GM19438 (cell line): ENCODE data around the gene KCNK3.

ENCODE experiments used
- ATAC-seq: cut with Tn5 transposase; IDR thresholded peaks from one replicate; pipeline ENCODE4 v1.9.1; 2021; ENCODE audit warnings: low read depth; ENCODE audit not compliant: unreplicated experiment

The KCNK3 gene

GRCh38 chr2:26726228-26726627 lies 33.7 kb downstream of the KCNK3 start:
- ATAC-seq: no peak

GRCh38 chr2:26727641-26728561 lies 35.4 kb downstream of the KCNK3 start:
- ATAC-seq: no peak

GRCh38 chr2:26729311-26729710 lies 36.8 kb downstream of the KCNK3 start:
- ATAC-seq: no peak

GRCh38 chr2:26730549-26731344 lies 38.2 kb downstream of the KCNK3 start:
- ATAC-seq: no peak

- ATAC-seq: no peak
Measured at GRCh38 chr2:26731714-26732113, 39.2 kb downstream of the KCNK3 start.

GRCh38 chr2:26732446-26732845 lies 39.9 kb downstream of the KCNK3 start:
- no peak for ATAC-seq

GRCh38 chr2:26733413-26733812 lies 40.9 kb downstream of the KCNK3 start:
- no peak for ATAC-seq

- no peak for ATAC-seq
Measured at GRCh38 chr2:26735097-26735496, 42.6 kb downstream of the KCNK3 start.

GRCh38 chr2:26735883-26736588 lies 43.5 kb downstream of the KCNK3 start:
- no peak for ATAC-seq

GRCh38 chr2:26737221-26737620 lies 44.7 kb downstream of the KCNK3 start:
- no peak for ATAC-seq

GRCh38 chr2:26738481-26738880 lies 46.0 kb downstream of the KCNK3 start:
- ATAC-seq: no peak

GRCh38 chr2:26739514-26739913 lies 47.0 kb downstream of the KCNK3 start:
- no peak for ATAC-seq

- ATAC-seq: no peak
Measured at GRCh38 chr2:26740346-26740745, 47.8 kb downstream of the KCNK3 start.

GRCh38 chr2:26740890-26741302 lies 48.4 kb downstream of the KCNK3 start:
- ATAC-seq: no peak

- no peak for ATAC-seq
Measured at GRCh38 chr2:26742048-26742770, 49.7 kb downstream of the KCNK3 start.

- ATAC-seq: no peak
Measured at GRCh38 chr2:26743852-26744251, 51.3 kb downstream of the KCNK3 start.

- no peak for ATAC-seq
Measured at GRCh38 chr2:26744953-26745352, 52.4 kb downstream of the KCNK3 start.

- ATAC-seq: no peak
Measured at GRCh38 chr2:26745609-26746327, 53.2 kb downstream of the KCNK3 start.

GRCh38 chr2:26746934-26747333 lies 54.4 kb downstream of the KCNK3 start:
- ATAC-seq: no peak
